B cell (primary cell): Measurements from ENCODE around the gene CYP3A4. TPM values are rescaled to one million over a fixed set of nuclear protein-coding genes. Genes with fewer than 3 reads are reported as not detected.

ENCODE experiments used
- ATAC-seq: fragments of 200-7000 bp; cut with Tn5 transposase; one replicate; pipeline ENCODE4 v1.10.0; 2021; ENCODE audit warnings: low read depth, mild to moderate bottlenecking, moderate number of reproducible peaks, moderate library complexity
- CTCF ChIA-PET: fragments of 350-600 bp; sonication (Branson Sonifier 250); formaldehyde crosslinking; loops from one replicate; lab custom pipeline; 2021; ENCODE audit warnings: antibody characterized with exemption, inconsistent platforms; lab: Charles Lee
- POLR2A ChIA-PET: fragments of 350-600 bp; sonication (Branson Sonifier 250); formaldehyde crosslinking; loops from one replicate; lab custom pipeline; 2021; ENCODE audit warnings: antibody characterized with exemption; lab: Charles Lee
- DNase-seq: peaks from one replicate; pipeline ENCODE4 v3.0.0; 2013
- H2AFZ ChIP-seq: 2 replicates; pipeline ENCODE4 v1.6.1; 2012; ENCODE audit warnings: mild to moderate bottlenecking, low read depth, low read length; ENCODE audit not compliant: insufficient read depth, poor library complexity, severe bottlenecking
- H3K27ac ChIP-seq, 2 donors: 1 replicate in 1 of 2; 2 replicates in 1 of 2; pipeline ENCODE4 v1.5.1; 2012 to 2013; ENCODE audit warnings: low read length in 2 of 2, mild to moderate bottlenecking in 2 of 2, moderate library complexity in 1 of 2
- H3K27me3 ChIP-seq, 4 experiments: fragments of 200-600 bp in 1 of 4; sonication (generic) in 1 of 4; replicated peaks in 1 of 4; 1 replicate in 2 of 4; 2 replicates in 2 of 4; pipeline versions ENCODE4 v1.6.1 to v1.7.0; 2013 to 2016; ENCODE audit warnings: low read length in 3 of 4, mild to moderate bottlenecking in 2 of 4, mixed read lengths in 1 of 4, moderate library complexity in 1 of 4; ENCODE audit not compliant: insufficient read depth in 4 of 4, control insufficient read depth in 3 of 4; ENCODE audit errors: control extremely low read depth in 1 of 4
- H3K36me3 ChIP-seq, 2 experiments: replicated peaks in 1 of 2; 1 replicate in 1 of 2; 2 replicates in 1 of 2; pipeline versions ENCODE4 v1.6.1 to v1.7.1; 2013; ENCODE audit warnings: low read length in 1 of 2; ENCODE audit not compliant: insufficient read depth in 2 of 2, control insufficient read depth in 1 of 2; ENCODE audit errors: control extremely low read depth in 1 of 2, extremely low read depth in 1 of 2
- H3K4me1 ChIP-seq, 2 donors: fragments of 200-600 bp in 1 of 2; sonication (generic) in 1 of 2; 1 replicate in 1 of 2; 2 replicates in 1 of 2; pipeline versions ENCODE4 v1.5.1 to v1.6.1; 2013 to 2017; ENCODE audit warnings: low read length in 2 of 2; ENCODE audit not compliant: control insufficient read depth in 2 of 2, insufficient read depth in 2 of 2
- H3K4me2 ChIP-seq: replicated peaks from 2 replicates; pipeline ENCODE3; 2012; ENCODE audit warnings: mild to moderate bottlenecking, low read depth, low read length; ENCODE audit not compliant: poor library complexity, severe bottlenecking
- H3K4me3 ChIP-seq, 5 experiments: fragments of 200-600 bp in 1 of 5; sonication (generic) in 1 of 5; 1 replicate in 3 of 5; 2 replicates in 2 of 5; pipeline versions ENCODE4 v1.5.1 to v1.7.0; 2011 to 2016; ENCODE audit warnings: low read length in 4 of 5, mild to moderate bottlenecking in 4 of 5, low read depth in 2 of 5, control low read depth in 1 of 5, moderate library complexity in 1 of 5; ENCODE audit not compliant: insufficient read depth in 1 of 5; ENCODE audit errors: control extremely low read depth in 1 of 5, extremely low read depth in 1 of 5
- H3K79me2 ChIP-seq: fragments of 200-600 bp; sonication (generic); one replicate; pipeline ENCODE4 v1.6.0; 2016; ENCODE audit warnings: low read length; ENCODE audit not compliant: control insufficient read depth, insufficient read depth
- H3K9ac ChIP-seq: fragments of 200-600 bp; sonication (generic); 2 replicates; pipeline ENCODE4 v1.6.1; 2017; ENCODE audit warnings: mild to moderate bottlenecking, low read length, moderate library complexity
- H3K9me3 ChIP-seq, 3 donors: one replicate each; pipeline versions ENCODE4 v1.6.1 to v1.7.1; 2013; ENCODE audit warnings: low read length in 2 of 3; ENCODE audit not compliant: control insufficient read depth in 2 of 3, insufficient read depth in 1 of 3; ENCODE audit errors: control extremely low read depth in 1 of 3
- H4K20me1 ChIP-seq: 2 replicates; pipeline ENCODE4 v1.6.0; 2012; ENCODE audit warnings: mild to moderate bottlenecking, low read length; ENCODE audit not compliant: insufficient read depth, control insufficient read depth, poor library complexity, severe bottlenecking
- H3K27ac Mint-ChIP-seq: one replicate; pipeline ENCODE4 v1.8.0; 2021; ENCODE audit warnings: mixed read lengths
- H3K27me3 Mint-ChIP-seq: one replicate; pipeline ENCODE4 v1.8.0; 2021; ENCODE audit warnings: mixed read lengths
- H3K4me1 Mint-ChIP-seq: one replicate; pipeline ENCODE4 v1.8.0; 2021; ENCODE audit warnings: mixed read lengths
- H3K4me3 Mint-ChIP-seq: one replicate; pipeline ENCODE4 v1.8.0; 2021; ENCODE audit warnings: mixed read lengths
- H3K9me3 Mint-ChIP-seq: one replicate; pipeline ENCODE4 v1.8.0; 2022; ENCODE audit warnings: mixed read lengths; ENCODE audit not compliant: insufficient read depth
- EZH2 ChIP-seq: IDR thresholded peaks from 2 replicates; pipeline ENCODE4 v1.6.1; 2012; ENCODE audit warnings: borderline replicate concordance, low read depth, mild to moderate bottlenecking, moderate library complexity, low read length; ENCODE audit not compliant: insufficient read depth, poor library complexity, severe bottlenecking
- WGBS: methylation state at CpG from one replicate; pipeline ENCODE4 v1.1.5; 2013; ENCODE audit warnings: missing lambda C conversion rate; ENCODE audit not compliant: insufficient coverage; 5-methylcytosine and 5-hydroxymethylcytosine counted together
- intact Hi-C: fragments of 100-400 bp; cut with micrococcal nuclease; formaldehyde crosslinking; loops from one replicate; pipeline ENCODE4 v1.10.0; 2022
- polyA plus RNA-seq: library from polyadenylated mRNA; depleted of rRNA; stranded (reverse); fragments of >200 nt; gene quantifications from 2 replicates; pipeline ENCODE4 v1.2.3, GENCODE V29; 2012
- total RNA-seq, 2 donors: library from RNA; stranded (reverse); fragments of 120-200 nt in 1 of 2; gene quantifications; 1 replicate in 1 of 2; 2 replicates in 1 of 2; pipeline versions ENCODE4 v1.2.3 to v1.2.4, GENCODE V29; 2013 to 2022
- TF ChIP-seq, protein P1 (sequence below): fragments of 200-600 bp; IDR thresholded peaks from one replicate; pipeline ENCODE4 v1.8.0; 2022; ENCODE audit warnings: antibody characterized with exemption, mild to moderate bottlenecking

CYP3A4 gene
- total and polyA plus RNA-seq, 2 donors (not counting 1 experiment from before 2014, with no cell fraction given): not detected

DNA sequence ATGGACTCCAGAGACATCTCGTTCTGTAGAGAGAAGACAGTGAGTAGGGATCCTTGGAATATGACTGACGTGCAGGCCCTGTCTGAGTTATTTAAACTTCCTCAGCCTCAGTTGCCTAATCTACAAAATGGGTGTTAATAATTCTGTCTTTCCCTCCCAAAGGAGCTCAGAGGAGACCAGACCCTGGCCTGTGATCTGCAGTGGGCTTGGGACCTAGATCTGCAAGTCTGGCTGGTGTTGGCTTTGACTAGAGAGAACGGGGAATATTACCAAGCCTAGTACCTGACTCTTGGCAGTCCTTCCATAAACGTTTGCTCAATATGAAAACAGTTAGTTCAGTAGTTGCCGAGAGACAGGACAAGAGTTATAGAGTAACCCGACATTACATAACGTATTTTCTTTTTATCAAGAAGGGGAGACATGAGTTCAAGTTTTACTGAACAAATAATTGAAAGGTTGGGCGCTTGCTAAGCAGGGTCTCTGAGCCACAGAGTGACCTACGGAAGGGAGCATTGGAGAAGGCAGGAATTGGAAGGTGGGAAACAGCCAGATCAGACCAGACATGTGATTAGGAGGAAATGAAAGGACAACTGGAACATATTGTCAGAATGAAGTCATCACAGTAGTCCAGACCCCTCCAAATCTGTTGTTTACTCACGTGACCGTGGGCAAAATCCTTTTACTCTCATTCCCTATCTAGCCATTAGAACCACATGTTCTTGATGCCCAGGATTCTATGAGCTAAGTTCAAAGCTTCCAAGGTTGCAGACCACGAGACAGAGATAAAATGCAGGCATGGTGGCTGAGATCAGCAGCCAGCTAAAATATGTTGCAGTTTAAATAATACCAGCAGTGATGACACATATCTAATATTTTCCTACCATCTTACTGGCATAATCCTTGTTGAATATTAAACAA, 10.9 kb upstream of the CYP3A4 start:
- Mint-ChIP-seq H3K9me3 (no peaks in the 10 kb centered on the region), H3K4me3 (no peak overlapping the region), H3K27me3 (peaks cover 29% of the 10 kb centered on the region), H3K27ac (no peak overlapping the region), H3K4me1 (no peaks in the 10 kb centered on the region)
- H3K4me3 ChIP-seq: no peak overlapping the region
- H3K9me3 ChIP-seq: peaks cover 0 to 8% (median 0%) of the 10 kb centered on the region in 3 donors
- H3K27me3 ChIP-seq: peaks cover 0 to 17% (median 3%) of the 10 kb centered on the region in 4 experiments
- POLR2A ChIA-PET: no interaction called here
- DNase-seq: no peak
- ATAC-seq: no peak
- no peaks in the 10 kb centered on the region for H3K79me2 ChIP-seq
- no peak for TF ChIP-seq EZH2
- TF ChIP-seq, protein P1, sequence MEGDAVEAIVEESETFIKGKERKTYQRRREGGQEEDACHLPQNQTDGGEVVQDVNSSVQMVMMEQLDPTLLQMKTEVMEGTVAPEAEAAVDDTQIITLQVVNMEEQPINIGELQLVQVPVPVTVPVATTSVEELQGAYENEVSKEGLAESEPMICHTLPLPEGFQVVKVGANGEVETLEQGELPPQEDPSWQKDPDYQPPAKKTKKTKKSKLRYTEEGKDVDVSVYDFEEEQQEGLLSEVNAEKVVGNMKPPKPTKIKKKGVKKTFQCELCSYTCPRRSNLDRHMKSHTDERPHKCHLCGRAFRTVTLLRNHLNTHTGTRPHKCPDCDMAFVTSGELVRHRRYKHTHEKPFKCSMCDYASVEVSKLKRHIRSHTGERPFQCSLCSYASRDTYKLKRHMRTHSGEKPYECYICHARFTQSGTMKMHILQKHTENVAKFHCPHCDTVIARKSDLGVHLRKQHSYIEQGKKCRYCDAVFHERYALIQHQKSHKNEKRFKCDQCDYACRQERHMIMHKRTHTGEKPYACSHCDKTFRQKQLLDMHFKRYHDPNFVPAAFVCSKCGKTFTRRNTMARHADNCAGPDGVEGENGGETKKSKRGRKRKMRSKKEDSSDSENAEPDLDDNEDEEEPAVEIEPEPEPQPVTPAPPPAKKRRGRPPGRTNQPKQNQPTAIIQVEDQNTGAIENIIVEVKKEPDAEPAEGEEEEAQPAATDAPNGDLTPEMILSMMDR: no peak
- no peak overlapping the region for H2AFZ ChIP-seq
- CTCF ChIA-PET: no interaction called here
- H3K9ac ChIP-seq: no peak overlapping the region
- H4K20me1 ChIP-seq: no peaks in the 10 kb centered on the region
- no peaks in the 10 kb centered on the region for H3K4me1 ChIP-seq
- WGBS: 78% methylated on average over 8 of the region's 12 CpGs
- intact Hi-C loops: no loop called here
- H3K4me2 ChIP-seq: no peak overlapping the region
- H3K27ac ChIP-seq: no peak overlapping the region
- H3K36me3 ChIP-seq: no peaks in the 10 kb centered on the region

DNA sequence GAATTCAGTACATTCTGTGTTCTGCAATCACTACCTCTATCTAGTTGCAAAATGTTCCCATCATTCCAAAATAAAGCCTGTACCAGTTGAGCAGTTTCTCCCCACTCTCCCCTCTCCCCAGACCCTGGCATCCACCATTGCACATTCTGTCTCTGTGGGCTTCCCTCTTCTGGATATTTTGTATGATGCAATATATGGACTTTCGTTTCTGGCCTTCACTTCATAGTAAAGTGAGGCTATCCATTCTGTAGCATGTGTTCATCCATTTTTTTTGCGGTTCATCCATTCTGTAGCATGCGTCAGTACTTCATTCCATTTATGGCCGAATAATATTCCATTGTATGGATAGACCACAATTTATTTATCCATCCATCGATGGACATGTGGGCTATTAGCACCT, 9.5 kb upstream of the CYP3A4 start:
- no peaks in the 10 kb centered on the region for H3K4me1 Mint-ChIP-seq
- WGBS: 92% methylated on average over 2 of the region's 5 CpGs
- no peak for DNase-seq
- H3K9me3 Mint-ChIP-seq: no peaks in the 10 kb centered on the region
- Histone ChIP-seq H3K79me2 (no peaks in the 10 kb centered on the region), H3K4me1 (no peaks in the 10 kb centered on the region), H3K4me2 (no peak overlapping the region), H3K27ac (no peak overlapping the region), H3K27me3 (peaks cover 0 to 17% (median 5%) of the 10 kb centered on the region in 4 experiments), H3K4me3 (no peak overlapping the region), H4K20me1 (no peaks in the 10 kb centered on the region), H2AFZ (no peak overlapping the region), H3K9ac (no peak overlapping the region), H3K36me3 (no peaks in the 10 kb centered on the region), H3K9me3 (peaks cover 0 to 8% (median 0%) of the 10 kb centered on the region in 3 donors)
- H3K27ac Mint-ChIP-seq: no peak overlapping the region
- ATAC-seq: no peak
- no peak for TF ChIP-seq EZH2
- TF ChIP-seq, protein P1: no peak
- ChIA-PET POLR2A (no interaction called here), CTCF (no interaction called here)
- no peak overlapping the region for H3K4me3 Mint-ChIP-seq
- intact Hi-C loops: no loop called here
- peaks cover 31% of the 10 kb centered on the region for H3K27me3 Mint-ChIP-seq
